ENCODE results near the gene FCN1. TPM values are rescaled to one million over a fixed set of nuclear protein-coding genes. Genes with fewer than 3 reads are reported as not detected.

FCN1 gene
- total RNA-seq, result not detected in 2 replicates

GRCh38 chr9:134917431-134918373 lies at the start of gene FCN1:
FCN1 (minus strand) TSS chr9:134917912; CDS start chr9:134917871, 41 bp downstream.

DNA sequence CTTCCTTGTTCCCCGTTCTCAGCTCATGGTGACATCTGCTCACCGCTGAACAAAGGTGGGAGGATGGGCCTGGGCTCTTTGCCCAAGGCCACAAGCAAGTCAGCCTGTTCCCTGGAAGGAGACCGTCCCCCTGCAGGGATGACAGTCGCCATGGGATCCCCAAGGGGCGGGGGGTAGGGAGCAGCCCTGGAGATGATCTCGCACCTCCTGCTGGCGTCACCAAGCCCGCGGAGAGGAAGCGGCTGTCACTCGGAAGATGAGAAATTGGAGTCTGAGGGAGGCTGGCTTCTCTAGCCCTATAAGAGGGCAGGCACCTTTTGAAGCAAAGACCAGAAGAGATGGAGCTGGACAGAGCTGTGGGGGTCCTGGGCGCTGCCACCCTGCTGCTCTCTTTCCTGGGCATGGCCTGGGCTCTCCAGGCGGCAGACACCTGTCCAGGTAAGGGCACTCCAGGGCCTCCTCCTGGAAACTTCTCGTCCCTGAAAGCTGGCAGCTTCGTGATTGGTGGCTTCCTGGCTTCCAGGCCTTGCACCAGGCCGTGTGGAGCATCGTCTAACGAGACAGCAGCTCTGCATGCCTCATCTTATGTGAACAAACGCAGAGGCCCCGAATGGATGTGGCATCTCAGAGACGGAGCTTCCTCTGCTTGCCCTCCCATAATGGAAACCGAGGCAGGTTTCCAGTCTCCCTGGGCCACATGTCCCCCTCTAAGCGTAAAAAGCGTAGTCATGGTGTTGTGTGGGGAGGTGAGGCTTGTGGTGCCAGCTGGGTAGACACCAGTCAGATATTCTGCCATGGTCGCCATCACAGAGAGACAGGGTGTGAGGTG lies 37.0 kb downstream of the FCN1 start, which contains the start of gene FCN2:
Gene FCN2, plus strand, starts transcription at position 327 of the 829 bp plus-strand sequence. Its CDS starts 12 bp downstream, at position 339.

Other genes with a start within 250 kb of the FCN1 start
- gene FCN2, start 37.1 kb downstream of the FCN1 start, total RNA-seq, result 0.28 TPM in 1 of 2 replicates, not detected in the other
- gene OLFM1, start 169.8 kb upstream of the FCN1 start, total RNA-seq, result 1.2 and 5.1 TPM in 2 replicates

Measured in regular cardiac myocyte (primary cell).